Ishikawa (cell line): ENCODE results near the gene WNT3A.

ENCODE experiments used
- EGR1 ChIP-seq: IDR thresholded peaks from 2 replicates; pipeline ENCODE4 v1.6.1; 2012
- NFIC ChIP-seq: IDR thresholded peaks from 2 replicates; pipeline ENCODE4 v1.6.1; 2012

DNA sequence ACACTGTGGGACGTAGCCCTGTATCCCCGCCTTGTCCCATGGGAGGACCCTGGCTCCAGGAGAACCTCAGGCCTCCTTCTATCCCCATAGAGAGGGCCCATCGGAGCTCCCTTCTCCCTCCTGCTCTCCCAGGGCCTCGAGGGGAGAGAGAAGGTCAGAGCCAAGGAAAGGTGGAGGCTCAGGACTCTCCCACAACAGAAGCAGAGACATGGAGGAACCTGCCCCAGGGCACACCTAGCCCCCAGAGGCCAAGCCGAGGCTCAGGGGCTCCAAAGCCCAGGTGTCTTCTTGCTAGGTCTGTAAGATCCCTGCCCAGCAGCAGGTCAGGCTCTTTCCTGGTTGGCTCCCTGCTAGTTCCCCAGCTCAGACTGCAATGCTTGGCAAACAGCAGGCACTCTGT lies 41.3 kb downstream of the WNT3A start:
- TF ChIP-seq EGR1 (no peak), NFIC (no peak)
